ENCODE measurements around the gene ISL1.

Gene ISL1

DNA sequence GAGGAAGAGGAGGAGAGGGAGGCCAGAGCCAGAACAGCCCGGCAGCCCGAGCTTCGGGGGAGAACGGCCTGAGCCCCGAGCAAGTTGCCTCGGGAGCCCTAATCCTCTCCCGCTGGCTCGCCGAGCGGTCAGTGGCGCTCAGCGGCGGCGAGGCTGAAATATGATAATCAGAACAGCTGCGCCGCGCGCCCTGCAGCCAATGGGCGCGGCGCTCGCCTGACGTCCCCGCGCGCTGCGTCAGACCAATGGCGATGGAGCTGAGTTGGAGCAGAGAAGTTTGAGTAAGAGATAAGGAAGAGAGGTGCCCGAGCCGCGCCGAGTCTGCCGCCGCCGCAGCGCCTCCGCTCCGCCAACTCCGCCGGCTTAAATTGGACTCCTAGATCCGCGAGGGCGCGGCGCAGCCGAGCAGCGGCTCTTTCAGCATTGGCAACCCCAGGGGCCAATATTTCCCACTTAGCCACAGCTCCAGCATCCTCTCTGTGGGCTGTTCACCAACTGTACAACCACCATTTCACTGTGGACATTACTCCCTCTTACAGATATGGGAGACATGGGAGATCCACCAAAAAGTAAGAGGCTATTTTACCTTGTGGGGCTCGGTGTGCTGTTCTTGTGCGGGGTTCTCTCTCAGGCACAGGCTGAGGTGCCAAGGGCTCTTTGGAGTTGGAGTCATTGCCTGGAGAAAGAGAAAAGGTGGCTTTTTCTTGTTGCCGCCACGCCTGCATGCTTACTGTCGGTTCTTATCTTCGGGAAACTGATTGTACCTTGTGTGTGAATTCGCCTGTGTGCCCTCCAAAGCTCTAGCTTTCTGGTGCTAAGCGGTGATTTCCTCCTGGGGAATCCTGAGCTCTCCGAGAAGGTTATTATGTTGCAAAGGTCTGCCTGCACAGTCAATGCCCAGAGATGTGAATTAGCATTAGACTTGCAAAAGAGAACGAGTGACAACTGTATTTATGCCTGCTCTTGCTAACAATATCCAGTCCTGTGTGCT is at the start of gene ISL1:
ISL1 (plus strand) TSS at position 318 of the 991 bp plus-strand sequence; CDS start at position 542, 224 bp downstream.
- CTCF ChIA-PET: interaction anchor here (1.0 kb wide), 1 partner anchor 420 kb away, joined by 3 read pairs; no protein-coding TSS in a partner anchor
- POLR2A ChIA-PET: no interaction called here
- DNase-seq (ENCODE audit: extremely low spot score): no peak
- TF ChIP-seq, protein P1, sequence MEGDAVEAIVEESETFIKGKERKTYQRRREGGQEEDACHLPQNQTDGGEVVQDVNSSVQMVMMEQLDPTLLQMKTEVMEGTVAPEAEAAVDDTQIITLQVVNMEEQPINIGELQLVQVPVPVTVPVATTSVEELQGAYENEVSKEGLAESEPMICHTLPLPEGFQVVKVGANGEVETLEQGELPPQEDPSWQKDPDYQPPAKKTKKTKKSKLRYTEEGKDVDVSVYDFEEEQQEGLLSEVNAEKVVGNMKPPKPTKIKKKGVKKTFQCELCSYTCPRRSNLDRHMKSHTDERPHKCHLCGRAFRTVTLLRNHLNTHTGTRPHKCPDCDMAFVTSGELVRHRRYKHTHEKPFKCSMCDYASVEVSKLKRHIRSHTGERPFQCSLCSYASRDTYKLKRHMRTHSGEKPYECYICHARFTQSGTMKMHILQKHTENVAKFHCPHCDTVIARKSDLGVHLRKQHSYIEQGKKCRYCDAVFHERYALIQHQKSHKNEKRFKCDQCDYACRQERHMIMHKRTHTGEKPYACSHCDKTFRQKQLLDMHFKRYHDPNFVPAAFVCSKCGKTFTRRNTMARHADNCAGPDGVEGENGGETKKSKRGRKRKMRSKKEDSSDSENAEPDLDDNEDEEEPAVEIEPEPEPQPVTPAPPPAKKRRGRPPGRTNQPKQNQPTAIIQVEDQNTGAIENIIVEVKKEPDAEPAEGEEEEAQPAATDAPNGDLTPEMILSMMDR (IDR thresholded peaks at IDR 0.05; ENCODE audit: control extremely low read depth, extremely low read depth, low read depth, missing control alignments): no peak

DNA sequence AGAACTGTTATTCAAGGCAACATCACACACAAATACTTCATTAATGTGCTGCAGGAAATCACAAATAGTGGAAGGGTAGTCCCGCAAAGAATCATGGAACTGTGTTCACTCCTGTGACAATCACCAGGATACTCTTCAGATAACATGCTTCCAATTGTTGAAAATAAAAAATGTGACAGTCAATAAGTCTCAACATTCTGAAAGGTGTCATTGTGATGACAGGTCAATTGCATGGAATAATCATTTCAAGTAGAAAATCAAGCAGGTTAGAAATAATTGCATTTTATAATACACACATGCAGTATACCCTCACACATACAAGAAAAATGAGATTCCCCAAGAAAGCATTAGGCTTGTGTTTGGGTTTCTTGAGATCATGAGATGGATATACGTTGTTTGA is 46.4 kb upstream of the ISL1 start:
- ChIA-PET POLR2A (no interaction called here), CTCF (no interaction called here)
- no peak for DNase-seq (ENCODE audit: extremely low spot score)
- TF ChIP-seq, protein P1 (IDR thresholded peaks at IDR 0.05; ENCODE audit: control extremely low read depth, extremely low read depth, low read depth, missing control alignments): no peak

DNA sequence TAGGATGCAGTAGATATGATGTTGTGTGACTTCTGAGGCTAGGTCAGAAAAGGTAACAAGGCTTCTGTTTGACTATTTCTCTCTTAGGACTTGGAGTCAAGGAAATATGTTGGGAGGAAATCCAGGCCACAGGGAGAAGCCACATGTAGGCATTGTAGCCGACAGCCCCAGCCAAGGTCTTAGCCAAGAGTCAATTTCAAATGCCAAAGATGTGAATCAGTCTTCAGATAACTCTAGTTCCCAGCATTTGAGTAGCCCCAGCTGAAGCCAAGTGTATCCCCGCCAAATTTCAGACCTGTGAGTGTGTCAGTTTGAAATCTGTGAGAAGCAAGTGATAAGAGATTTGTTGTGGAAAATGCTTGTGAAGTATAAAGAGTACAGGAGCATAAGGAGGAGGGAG is 38.1 kb upstream of the ISL1 start:
- TF ChIP-seq, protein P1 (IDR thresholded peaks at IDR 0.05; ENCODE audit: control extremely low read depth, extremely low read depth, low read depth, missing control alignments): no peak
- no peak for DNase-seq (ENCODE audit: extremely low spot score)
- ChIA-PET POLR2A (no interaction called here), CTCF (no interaction called here)

DNA sequence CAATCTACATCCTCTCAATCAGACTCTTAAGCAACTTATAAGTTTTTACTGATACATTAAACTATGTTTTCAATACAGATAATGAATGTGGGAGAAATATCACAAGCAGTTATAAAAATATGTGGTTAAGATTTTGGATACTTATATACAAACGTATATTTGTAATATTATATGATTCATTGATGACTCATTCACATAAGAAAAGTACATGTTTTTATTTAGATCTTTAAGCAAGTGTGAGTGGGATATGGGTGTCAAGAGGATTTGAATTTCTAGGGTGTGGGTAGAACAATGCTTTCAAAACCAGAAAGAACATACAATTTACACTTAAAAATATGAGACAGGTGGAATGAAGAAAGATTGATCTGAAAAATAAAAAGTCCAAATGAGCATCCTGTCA is 36.1 kb upstream of the ISL1 start:
- ChIA-PET CTCF (interaction anchor here (1.1 kb wide), 1 partner anchor 9 kb away, joined by 4 read pairs; no protein-coding TSS in a partner anchor), POLR2A (no interaction called here)
- no peak for DNase-seq (ENCODE audit: extremely low spot score)
- TF ChIP-seq, protein P1 (IDR thresholded peaks at IDR 0.05; ENCODE audit: control extremely low read depth, extremely low read depth, low read depth, missing control alignments): no peak

DNA sequence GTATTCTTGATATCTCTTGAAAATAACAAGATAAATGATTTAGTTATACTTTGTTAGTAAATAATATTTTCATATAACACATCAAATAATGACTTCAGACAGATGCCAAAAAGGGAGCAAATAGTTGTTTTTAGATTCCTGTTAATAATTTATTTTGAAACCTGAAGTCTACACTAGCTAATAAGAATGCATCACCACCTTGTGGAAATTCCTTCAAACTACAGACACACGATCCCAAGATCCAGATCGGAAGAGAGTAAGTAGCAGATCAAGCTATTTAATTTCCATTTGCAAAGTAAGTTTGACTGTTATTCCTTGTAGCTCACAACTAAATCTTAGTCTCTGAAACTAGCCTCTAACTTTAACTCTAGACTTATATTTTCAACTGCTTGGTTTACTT is 35.5 kb upstream of the ISL1 start:
- TF ChIP-seq, protein P1 (IDR thresholded peaks at IDR 0.05; ENCODE audit: control extremely low read depth, extremely low read depth, low read depth, missing control alignments): no peak
- DNase-seq (ENCODE audit: extremely low spot score): no peak
- CTCF ChIA-PET: interaction anchor here (1.1 kb wide), 1 partner anchor 8 kb away, joined by 4 read pairs; no protein-coding TSS in a partner anchor
- POLR2A ChIA-PET: no interaction called here

DNA sequence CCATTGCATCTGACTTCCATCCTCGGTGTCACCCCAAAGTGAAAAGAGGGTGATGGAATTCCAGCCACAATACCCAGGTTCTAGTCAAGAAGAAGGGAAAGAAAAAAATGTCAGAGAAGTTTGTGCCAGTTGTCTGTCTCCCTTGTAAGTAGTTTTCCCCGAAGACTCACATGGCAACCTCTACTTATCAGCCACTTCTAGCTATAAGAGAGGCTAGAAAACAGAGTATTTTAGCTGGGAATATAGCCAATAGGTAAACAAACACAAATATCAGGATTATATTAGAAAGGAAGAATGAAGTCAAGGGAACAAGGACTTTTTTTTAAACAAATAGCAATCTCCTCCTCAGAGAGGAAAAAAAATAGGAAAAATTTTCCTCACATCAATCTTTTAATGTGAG is 12.2 kb upstream of the ISL1 start:
- POLR2A ChIA-PET: no interaction called here
- CTCF ChIA-PET: no interaction called here
- no peak for DNase-seq (ENCODE audit: extremely low spot score)
- TF ChIP-seq, protein P1 (IDR thresholded peaks at IDR 0.05; ENCODE audit: control extremely low read depth, extremely low read depth, low read depth, missing control alignments): no peak

Data from GM10248 (cell line).